ENCODE measurements around the gene RPEL1.

The RPEL1 gene

GRCh38 chr10:103280031-103280430 is 34.3 kb downstream of the RPEL1 start:
- H3K4me3 ChIP-seq (ENCODE audit: control insufficient read depth, low read depth, low read length) = no peak overlapping the region
- DNase-seq (ENCODE audit: low read depth) = no peak
- no peak for TF ChIP-seq CTCF (conservative IDR thresholded peaks at IDR 0.05; ENCODE audit: control insufficient read depth, insufficient read depth, low read depth, low read length)

GRCh38 chr10:103280506-103280905 is 34.8 kb downstream of the RPEL1 start:
- TF ChIP-seq CTCF (conservative IDR thresholded peaks at IDR 0.05; ENCODE audit: control insufficient read depth, insufficient read depth, low read depth, low read length) = no peak
- no peak overlapping the region for H3K4me3 ChIP-seq (ENCODE audit: control insufficient read depth, low read depth, low read length)
- DNase-seq (ENCODE audit: low read depth) = no peak

DNA sequence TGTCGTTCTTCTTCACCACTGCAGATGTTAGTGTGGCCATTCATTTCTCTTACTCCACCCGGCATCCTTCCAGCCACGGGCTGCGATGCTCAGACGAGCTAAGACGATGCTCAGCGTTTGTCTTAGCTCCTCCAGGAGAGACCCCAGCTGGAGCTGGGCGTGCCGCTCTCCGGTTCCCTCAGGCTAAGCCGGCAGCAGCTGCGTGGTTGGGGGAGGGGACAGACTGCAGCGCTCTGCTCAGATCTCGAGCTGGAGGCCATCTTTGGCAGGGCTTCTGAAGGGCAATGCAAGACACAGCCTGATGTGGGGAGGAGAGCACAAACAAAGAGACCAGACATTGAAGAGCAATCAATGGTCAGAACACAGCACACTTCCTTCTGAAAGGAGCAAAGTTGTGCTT is 36.1 kb downstream of the RPEL1 start:
- no peak overlapping the region for H3K4me3 ChIP-seq (ENCODE audit: control insufficient read depth, low read depth, low read length)
- DNase-seq (ENCODE audit: low read depth) = no peak
- TF ChIP-seq CTCF (conservative IDR thresholded peaks at IDR 0.05; ENCODE audit: control insufficient read depth, insufficient read depth, low read depth, low read length) = no peak

- no peak overlapping the region for H3K4me3 ChIP-seq (ENCODE audit: control insufficient read depth, low read depth, low read length)
- TF ChIP-seq CTCF (conservative IDR thresholded peaks at IDR 0.05; ENCODE audit: control insufficient read depth, insufficient read depth, low read depth, low read length) = no peak
- DNase-seq (ENCODE audit: low read depth) = no peak
Observed at GRCh38 chr10:103282961-103283360, 37.3 kb downstream of the RPEL1 start.

DNA sequence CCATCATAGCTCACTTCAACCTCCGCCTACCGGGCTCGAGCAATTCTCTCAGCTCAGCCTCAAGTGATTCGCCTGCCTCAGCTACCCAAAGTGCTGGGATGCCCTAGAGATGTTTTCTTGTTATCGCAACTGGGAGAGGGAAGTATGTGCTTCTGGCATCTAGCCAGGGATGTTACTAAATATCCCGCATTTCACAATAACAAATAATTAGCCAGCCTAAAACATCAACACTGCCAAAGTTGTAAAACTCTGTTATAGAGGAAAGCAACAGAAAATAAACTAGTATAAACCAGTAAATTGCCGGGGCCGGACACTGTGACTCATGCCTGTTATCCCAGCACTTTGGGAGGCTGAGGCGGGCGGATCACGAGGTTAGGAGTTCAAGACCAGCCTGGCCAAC is 38.5 kb downstream of the RPEL1 start:
- no peak for TF ChIP-seq CTCF (conservative IDR thresholded peaks at IDR 0.05; ENCODE audit: control insufficient read depth, insufficient read depth, low read depth, low read length)
- peak; percentile 75 for DNase-seq (ENCODE audit: low read depth)
- H3K4me3 ChIP-seq (ENCODE audit: control insufficient read depth, low read depth, low read length) = no peak overlapping the region

- TF ChIP-seq CTCF (conservative IDR thresholded peaks at IDR 0.05; ENCODE audit: control insufficient read depth, insufficient read depth, low read depth, low read length) = no peak
- no peak overlapping the region for H3K4me3 ChIP-seq (ENCODE audit: control insufficient read depth, low read depth, low read length)
Observed at GRCh38 chr10:103287992-103288391, 42.3 kb downstream of the RPEL1 start.

GRCh38 chr10:103291588-103291987 is 45.9 kb downstream of the RPEL1 start:
- no peak overlapping the region for H3K4me3 ChIP-seq (ENCODE audit: control insufficient read depth, low read depth, low read length)
- TF ChIP-seq CTCF (conservative IDR thresholded peaks at IDR 0.05; ENCODE audit: control insufficient read depth, insufficient read depth, low read depth, low read length) = no peak
- no peak for DNase-seq (ENCODE audit: low read depth)

More at GRCh38 chr10:103287992-103288391, 42.3 kb downstream of the RPEL1 start:
- no peak for DNase-seq (ENCODE audit: low read depth)
